SK-N-SH (cell line): ENCODE data around the gene GATC. TPM values are rescaled to one million over a fixed set of nuclear protein-coding genes. Genes with fewer than 3 reads are reported as not detected.

Experiments used
- CTCF ChIA-PET: fragments of 300-600, 350-600 bp; formaldehyde crosslinking; extraction: SDS; loops from one replicate; lab custom pipeline; 2021; lab: Yijun Ruan, JAX
- POLR2A ChIA-PET: fragments of 350-600 bp; sonication (Branson Sonifier 250); formaldehyde crosslinking; extraction: SDS; loops from one replicate; lab custom pipeline; 2020; ENCODE audit warnings: antibody characterized with exemption, inconsistent platforms; lab: Yijun Ruan, JAX
- DNase-seq: peaks from one replicate; pipeline ENCODE4 v3.0.0; 2012
- H2AFZ ChIP-seq: fragments of 200-600 bp; sonication (generic); 2 replicates; pipeline ENCODE4 v1.8.1; 2016; ENCODE audit warnings: antibody characterized with exemption, mild to moderate bottlenecking, low read depth
- H3F3A ChIP-seq: fragments of 200-600 bp; sonication (generic); replicated peaks from 2 replicates; pipeline ENCODE3; 2016; ENCODE audit warnings: antibody characterized with exemption, mild to moderate bottlenecking; ENCODE audit not compliant: insufficient read depth
- H3K27ac ChIP-seq, 2 experiments: fragments of 200-500 bp in 1 of 2; fragments of 200-600 bp in 1 of 2; sonication (Bioruptor generic) in 1 of 2; sonication (generic), shearing (Covaris generic) in 1 of 2; 2 replicates each; pipeline versions ENCODE4 v1.5.1 to v1.6.1; 2014 to 2016; ENCODE audit warnings: low read depth in 2 of 2, inconsistent platforms in 1 of 2, low read length in 1 of 2, mild to moderate bottlenecking in 1 of 2, mixed read lengths in 1 of 2
- H3K27me3 ChIP-seq: fragments of 200-600 bp; sonication (generic), shearing (Covaris generic); 2 replicates; pipeline ENCODE4 v1.6.1; 2016; ENCODE audit warnings: mixed run types; ENCODE audit not compliant: insufficient read depth
- H3K36me3 ChIP-seq, 2 experiments: fragments of 200-500 bp in 1 of 2; fragments of 200-600 bp in 1 of 2; sonication (Bioruptor generic) in 1 of 2; sonication (generic) in 1 of 2; replicated peaks in 1 of 2; 2 replicates each; pipeline versions ENCODE3 to v1.5.1; 2014 to 2016; ENCODE audit warnings: low read length in 1 of 2, mild to moderate bottlenecking in 1 of 2; ENCODE audit not compliant: insufficient read depth in 2 of 2, control insufficient read depth in 1 of 2
- H3K4me1 ChIP-seq, 2 experiments: fragments of 200-500 bp in 1 of 2; fragments of 200-600 bp in 1 of 2; sonication (Bioruptor generic) in 1 of 2; sonication (generic), shearing (Covaris generic) in 1 of 2; 2 replicates each; pipeline versions ENCODE4 v1.5.1 to v1.6.1; 2014 to 2016; ENCODE audit warnings: low read depth in 1 of 2, low read length in 1 of 2, mixed run types in 1 of 2; ENCODE audit not compliant: insufficient read depth in 2 of 2, control insufficient read depth in 1 of 2
- H3K4me2 ChIP-seq: fragments of 200-600 bp; sonication (generic), shearing (Covaris generic); 2 replicates; pipeline ENCODE4 v1.6.1; 2017; ENCODE audit warnings: mixed run types
- H3K4me3 ChIP-seq, 2 experiments: fragments of 200-500 bp in 1 of 2; fragments of 200-600 bp in 1 of 2; sonication (Bioruptor generic) in 1 of 2; sonication (generic), shearing (Covaris generic) in 1 of 2; 2 replicates each; pipeline versions ENCODE4 v1.5.1 to v1.8.1; 2014 to 2016; ENCODE audit warnings: low read depth in 2 of 2, inconsistent platforms in 1 of 2, low read length in 1 of 2, mild to moderate bottlenecking in 1 of 2, mixed read lengths in 1 of 2, moderate library complexity in 1 of 2
- H3K79me2 ChIP-seq: fragments of 200-600 bp; sonication (generic); 2 replicates; pipeline ENCODE4 v1.8.1; 2017; ENCODE audit warnings: mild to moderate bottlenecking; ENCODE audit not compliant: insufficient read depth
- H3K9ac ChIP-seq: fragments of 200-600 bp; sonication (generic); 2 replicates; pipeline ENCODE4 v1.6.1; 2017; ENCODE audit warnings: mixed run types
- H3K9me2 ChIP-seq: fragments of 200-600 bp; sonication (generic); 2 replicates; pipeline ENCODE4 v1.6.1; 2017; ENCODE audit warnings: mixed run types
- H3K9me3 ChIP-seq: fragments of 200-600 bp; sonication (generic); 2 replicates; pipeline ENCODE4 v1.6.1; 2017; ENCODE audit warnings: mixed run types, mild to moderate bottlenecking, moderate library complexity
- H4K20me1 ChIP-seq: fragments of 200-600 bp; sonication (generic); 2 replicates; pipeline ENCODE4 v1.6.1; 2017; ENCODE audit warnings: mild to moderate bottlenecking, mixed run types; ENCODE audit not compliant: insufficient read depth
- EP300 ChIP-seq, 2 experiments: IDR thresholded peaks; 2 replicates each; pipeline versions ENCODE4 v1.4.0 to v1.6.1; 2012; ENCODE audit warnings: borderline replicate concordance in 1 of 2, low read depth in 1 of 2, low read length in 1 of 2
- FOSL2 ChIP-seq: IDR thresholded peaks from 2 replicates; pipeline ENCODE4 v1.4.0; 2012; ENCODE audit warnings: low read depth, mild to moderate bottlenecking, moderate library complexity, borderline replicate concordance
- FOXJ3 ChIP-seq: sonication (generic); formaldehyde crosslinking; IDR thresholded peaks from 2 replicates; pipeline ENCODE4 v1.5.1; 2020; ENCODE audit warnings: mild to moderate bottlenecking, missing genetic modification reagents
- FOXM1 ChIP-seq: IDR thresholded peaks from 2 replicates; pipeline ENCODE4 v1.4.0; 2012; ENCODE audit warnings: low read depth, mild to moderate bottlenecking
- NRF1 ChIP-seq: IDR thresholded peaks from 2 replicates; pipeline ENCODE4 v1.6.1; 2012; ENCODE audit warnings: low read depth, mild to moderate bottlenecking, low read length
- POLR2AphosphoS5 ChIP-seq: IDR thresholded peaks from 2 replicates; pipeline ENCODE4 v1.6.1; 2012; ENCODE audit warnings: low read depth, low read length
- RAD21 ChIP-seq: IDR thresholded peaks from 2 replicates; pipeline ENCODE4 v1.6.1; 2012; ENCODE audit warnings: mild to moderate bottlenecking, low read length
- SIN3A ChIP-seq: IDR thresholded peaks from 2 replicates; pipeline ENCODE4 v1.6.1; 2012; ENCODE audit warnings: low read depth, mild to moderate bottlenecking, low read length, moderate library complexity, borderline replicate concordance
- SMC3 ChIP-seq: IDR thresholded peaks from 2 replicates; pipeline ENCODE4 v1.6.1; 2012; ENCODE audit warnings: low read depth, low read length, improper control_type of control experiment
- TEAD4 ChIP-seq: IDR thresholded peaks from 2 replicates; pipeline ENCODE4 v1.4.0; 2012; ENCODE audit warnings: mild to moderate bottlenecking, borderline replicate concordance; ENCODE audit not compliant: insufficient read depth
- WGBS: methylation state at CpG from one replicate; pipeline ENCODE4 v1.1.6; 2017; ENCODE audit warnings: low lambda C conversion rate; 5-methylcytosine and 5-hydroxymethylcytosine counted together
- polyA plus RNA-seq, 3 experiments: library from polyadenylated mRNA; depleted of rRNA; stranded (reverse); fragments of >200 nt; gene quantifications; 2 replicates each; pipeline ENCODE4 v1.2.3, GENCODE V29; 2012
- TF ChIP-seq, protein P1 (sequence below): IDR thresholded peaks from 2 replicates; pipeline ENCODE4 v1.4.0; 2012; ENCODE audit warnings: low read depth, borderline replicate concordance
- TF ChIP-seq, protein P2 (sequence below): IDR thresholded peaks from 2 replicates; pipeline ENCODE4 v1.4.0; 2012; ENCODE audit warnings: low read depth
- TF ChIP-seq, protein P3 (sequence below): IDR thresholded peaks from 2 replicates; pipeline ENCODE4 v1.4.0; 2012; ENCODE audit warnings: low read depth, borderline replicate concordance
- TF ChIP-seq, protein P4 (sequence below): IDR thresholded peaks from 2 replicates; pipeline ENCODE4; 2012
- TF ChIP-seq, protein P5 (sequence below): fragments of 150-350 bp; IDR thresholded peaks from 2 replicates; pipeline ENCODE4 v1.6.1; 2016; ENCODE audit warnings: mild to moderate bottlenecking, low read depth, low read length
- TF ChIP-seq, protein P6 (sequence below): fragments of 150-350 bp; IDR thresholded peaks from 2 replicates; pipeline ENCODE4 v1.6.1; 2017; ENCODE audit warnings: antibody characterized with exemption, low read length, low read depth, borderline replicate concordance

GATC gene
- polyA plus RNA-seq, 1 of the 3 experiments (the other 2 are of a cell fraction), result 10.6 TPM

DNA sequence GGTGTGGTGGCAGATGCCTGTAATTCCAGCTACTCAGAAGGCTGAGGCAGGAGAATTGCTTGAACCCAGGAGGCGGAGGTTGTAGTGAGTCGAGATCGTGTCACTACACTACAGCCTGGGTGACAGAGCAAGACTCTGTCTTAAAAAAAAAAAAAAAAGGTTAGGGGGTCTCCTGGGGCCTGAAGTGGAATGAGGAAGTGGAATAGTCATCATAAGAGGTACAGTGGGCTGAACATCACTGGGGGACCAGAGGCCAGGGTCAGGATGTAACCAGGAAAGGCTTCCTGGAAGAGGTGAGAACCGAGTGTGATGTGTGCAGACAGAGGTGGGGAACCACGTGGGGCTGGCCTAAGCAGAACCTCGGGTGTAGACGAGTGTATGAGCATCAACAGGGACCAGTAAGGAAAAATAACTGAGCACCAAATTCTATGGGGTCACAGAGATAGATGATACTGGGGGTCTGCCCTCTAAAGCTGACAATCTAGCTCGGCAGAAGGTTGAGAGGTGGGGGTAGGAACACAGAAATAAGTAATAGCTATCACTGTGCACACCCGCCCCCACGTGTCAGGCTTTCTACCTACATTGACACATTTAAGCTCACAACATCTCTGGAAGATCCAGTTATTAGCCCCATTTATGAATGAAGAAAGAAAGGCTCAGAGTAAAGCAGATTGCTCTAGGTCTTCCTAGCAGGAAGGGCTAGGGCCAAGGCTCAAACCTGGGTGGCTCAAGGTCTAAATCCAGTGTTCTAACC lies 13.3 kb upstream of the GATC start:
- ChIA-PET POLR2A (no interaction called here), CTCF (interaction anchor here (0.6 to 5.9 kb wide), 5 partner anchors 36 to 205 kb away, joined by 3 to 95 read pairs (median 3); no protein-coding TSS in a partner anchor)
- no peak overlapping the region for H3K4me3 ChIP-seq
- TF ChIP-seq TEAD4, result no peak
- TF ChIP-seq, protein P1, sequence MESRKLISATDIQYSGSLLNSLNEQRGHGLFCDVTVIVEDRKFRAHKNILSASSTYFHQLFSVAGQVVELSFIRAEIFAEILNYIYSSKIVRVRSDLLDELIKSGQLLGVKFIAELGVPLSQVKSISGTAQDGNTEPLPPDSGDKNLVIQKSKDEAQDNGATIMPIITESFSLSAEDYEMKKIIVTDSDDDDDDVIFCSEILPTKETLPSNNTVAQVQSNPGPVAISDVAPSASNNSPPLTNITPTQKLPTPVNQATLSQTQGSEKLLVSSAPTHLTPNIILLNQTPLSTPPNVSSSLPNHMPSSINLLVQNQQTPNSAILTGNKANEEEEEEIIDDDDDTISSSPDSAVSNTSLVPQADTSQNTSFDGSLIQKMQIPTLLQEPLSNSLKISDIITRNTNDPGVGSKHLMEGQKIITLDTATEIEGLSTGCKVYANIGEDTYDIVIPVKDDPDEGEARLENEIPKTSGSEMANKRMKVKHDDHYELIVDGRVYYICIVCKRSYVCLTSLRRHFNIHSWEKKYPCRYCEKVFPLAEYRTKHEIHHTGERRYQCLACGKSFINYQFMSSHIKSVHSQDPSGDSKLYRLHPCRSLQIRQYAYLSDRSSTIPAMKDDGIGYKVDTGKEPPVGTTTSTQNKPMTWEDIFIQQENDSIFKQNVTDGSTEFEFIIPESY, result no peak
- TF ChIP-seq RAD21, result no peak
- no peak for TF ChIP-seq FOXJ3 (CRISPR knock-in tag)
- TF ChIP-seq EP300 (IDR thresholded peaks at IDR 0.05; ENCODE audit: borderline replicate concordance in 1 of 2, low read depth in 1 of 2, low read length in 1 of 2), result no peak
- TF ChIP-seq SMC3, result no peak
- TF ChIP-seq NRF1, result no peak
- TF ChIP-seq, protein P2, sequence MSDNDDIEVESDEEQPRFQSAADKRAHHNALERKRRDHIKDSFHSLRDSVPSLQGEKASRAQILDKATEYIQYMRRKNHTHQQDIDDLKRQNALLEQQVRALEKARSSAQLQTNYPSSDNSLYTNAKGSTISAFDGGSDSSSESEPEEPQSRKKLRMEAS, result no peak
- no peak for TF ChIP-seq POLR2AphosphoS5
- no peak for DNase-seq
- 40% methylated on average over 10 of the region's 10 CpGs for WGBS
- H3K9me3 ChIP-seq, result no peaks in the 10 kb centered on the region
- no peaks in the 10 kb centered on the region for H3K9me2 ChIP-seq
- no peaks in the 10 kb centered on the region for H3K36me3 ChIP-seq
- H2AFZ ChIP-seq, result no peak overlapping the region
- H3K27ac ChIP-seq, result no peak overlapping the region
- no peak overlapping the region for H3K9ac ChIP-seq
- H3K79me2 ChIP-seq, result peaks cover under 1% of the 10 kb centered on the region; the same call in 1 of the 2 replicates
- H3K4me2 ChIP-seq, result no peak overlapping the region
- no peaks in the 10 kb centered on the region for H3F3A ChIP-seq
- H4K20me1 ChIP-seq, result no peaks in the 10 kb centered on the region
- H3K4me1 ChIP-seq, result no peaks in the 10 kb centered on the region
- H3K27me3 ChIP-seq, result no peaks in the 10 kb centered on the region

DNA sequence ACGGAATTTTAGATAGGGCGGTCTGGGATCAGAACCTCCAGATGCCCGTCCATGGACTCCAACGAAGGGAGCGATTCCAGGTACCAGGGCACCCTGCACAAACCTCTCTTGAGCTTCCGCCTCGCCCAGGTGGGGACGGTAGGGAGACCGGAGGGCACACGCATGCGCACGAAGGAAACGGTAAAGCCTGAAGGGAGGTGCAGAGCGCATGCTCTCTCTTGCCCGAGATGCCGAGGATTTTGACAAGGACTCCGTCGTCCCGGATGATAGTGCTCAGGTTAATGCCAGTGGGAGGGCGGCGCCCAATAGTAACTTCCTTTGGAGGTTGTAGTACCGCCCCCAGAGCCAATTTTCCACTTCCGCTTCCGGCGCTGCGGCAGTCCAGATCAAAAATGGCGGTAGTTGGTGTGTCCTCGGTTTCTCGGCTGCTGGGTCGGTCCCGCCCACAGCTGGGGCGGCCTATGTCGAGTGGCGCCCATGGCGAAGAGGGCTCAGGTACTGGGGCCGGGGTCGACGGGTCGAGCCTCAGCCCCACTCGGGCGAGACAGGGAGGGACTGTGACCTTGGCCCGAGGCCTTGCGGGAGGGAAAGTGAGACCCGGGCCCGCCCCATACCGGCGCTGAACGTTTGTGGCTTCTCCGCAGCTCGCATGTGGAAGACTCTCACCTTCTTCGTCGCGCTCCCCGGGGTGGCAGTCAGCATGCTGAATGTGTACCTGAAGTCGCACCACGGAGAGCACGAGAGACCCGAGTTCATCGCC lies 8.3 kb upstream of the GATC start, which contains the start of gene COX6A1:
Gene COX6A1, plus strand, starts transcription at position 379 of the 760 bp plus-strand sequence. Its CDS starts 14 bp downstream, at position 393.
- Histone ChIP-seq H3K4me2 (peak within 1 kb of the TSS; percentile 74), H3K9ac (peak within 1 kb of the TSS; percentile 70), H3K4me3 (peak within 1 kb of the TSS; percentile 70 to 93), H4K20me1 (peaks cover 10% of the 10 kb centered on the region), H3K9me2 (no peaks in the 10 kb centered on the region), H3F3A (peaks cover 23% of the 10 kb centered on the region), H3K27ac (peak within 1 kb of the TSS; percentile 58 to 83; a peak in 3 of 4 replicates), H3K36me3 (peaks cover 5 to 27% of the 10 kb centered on the region in 2 experiments), H3K79me2 (peaks cover 47% of the 10 kb centered on the region), H3K27me3 (no peaks in the 10 kb centered on the region), H2AFZ (peak within 1 kb of the TSS; percentile 88), H3K4me1 (peaks cover 0 to 11% of the 10 kb centered on the region in 2 experiments; a peak in 2 of 4 replicates), H3K9me3 (no peaks in the 10 kb centered on the region)
- 2% methylated on average over 28 of the region's 59 CpGs for WGBS
- CTCF ChIA-PET, result interaction anchor here (1.1 to 2.6 kb wide), 7 partner anchors 8 to 81 kb away, joined by 3 to 9 read pairs (median 5); partner anchors contain the start of gene SRSF9
- DNase-seq, result peak; percentile 93
- POLR2A ChIA-PET, result interaction anchor here (0.6 to 1.5 kb wide), 7 partner anchors 48 to 281 kb away, joined by 3 to 6 read pairs (median 3); partner anchors contain the start of genes DYNLL1, RNU4-1, RNU4-2 and RPLP0
- TF ChIP-seq SIN3A, result peak; percentile 65; the same call in 1 of the 2 replicates
- TF ChIP-seq, protein P3, sequence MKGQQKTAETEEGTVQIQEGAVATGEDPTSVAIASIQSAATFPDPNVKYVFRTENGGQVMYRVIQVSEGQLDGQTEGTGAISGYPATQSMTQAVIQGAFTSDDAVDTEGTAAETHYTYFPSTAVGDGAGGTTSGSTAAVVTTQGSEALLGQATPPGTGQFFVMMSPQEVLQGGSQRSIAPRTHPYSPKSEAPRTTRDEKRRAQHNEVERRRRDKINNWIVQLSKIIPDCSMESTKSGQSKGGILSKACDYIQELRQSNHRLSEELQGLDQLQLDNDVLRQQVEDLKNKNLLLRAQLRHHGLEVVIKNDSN, result no peak
- TF ChIP-seq FOXM1, result no peak
- TF ChIP-seq, protein P4, sequence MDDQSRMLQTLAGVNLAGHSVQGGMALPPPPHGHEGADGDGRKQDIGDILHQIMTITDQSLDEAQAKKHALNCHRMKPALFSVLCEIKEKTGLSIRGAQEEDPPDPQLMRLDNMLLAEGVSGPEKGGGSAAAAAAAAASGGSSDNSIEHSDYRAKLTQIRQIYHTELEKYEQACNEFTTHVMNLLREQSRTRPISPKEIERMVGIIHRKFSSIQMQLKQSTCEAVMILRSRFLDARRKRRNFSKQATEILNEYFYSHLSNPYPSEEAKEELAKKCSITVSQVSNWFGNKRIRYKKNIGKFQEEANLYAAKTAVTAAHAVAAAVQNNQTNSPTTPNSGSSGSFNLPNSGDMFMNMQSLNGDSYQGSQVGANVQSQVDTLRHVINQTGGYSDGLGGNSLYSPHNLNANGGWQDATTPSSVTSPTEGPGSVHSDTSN, result no peak
- TF ChIP-seq, protein P5, sequence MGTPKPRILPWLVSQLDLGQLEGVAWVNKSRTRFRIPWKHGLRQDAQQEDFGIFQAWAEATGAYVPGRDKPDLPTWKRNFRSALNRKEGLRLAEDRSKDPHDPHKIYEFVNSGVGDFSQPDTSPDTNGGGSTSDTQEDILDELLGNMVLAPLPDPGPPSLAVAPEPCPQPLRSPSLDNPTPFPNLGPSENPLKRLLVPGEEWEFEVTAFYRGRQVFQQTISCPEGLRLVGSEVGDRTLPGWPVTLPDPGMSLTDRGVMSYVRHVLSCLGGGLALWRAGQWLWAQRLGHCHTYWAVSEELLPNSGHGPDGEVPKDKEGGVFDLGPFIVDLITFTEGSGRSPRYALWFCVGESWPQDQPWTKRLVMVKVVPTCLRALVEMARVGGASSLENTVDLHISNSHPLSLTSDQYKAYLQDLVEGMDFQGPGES, result no peak
- TF ChIP-seq, protein P2, result peak; percentile 54; the same call in 1 of the 2 replicates
- TF ChIP-seq FOSL2, result no peak
- TF ChIP-seq, protein P6, sequence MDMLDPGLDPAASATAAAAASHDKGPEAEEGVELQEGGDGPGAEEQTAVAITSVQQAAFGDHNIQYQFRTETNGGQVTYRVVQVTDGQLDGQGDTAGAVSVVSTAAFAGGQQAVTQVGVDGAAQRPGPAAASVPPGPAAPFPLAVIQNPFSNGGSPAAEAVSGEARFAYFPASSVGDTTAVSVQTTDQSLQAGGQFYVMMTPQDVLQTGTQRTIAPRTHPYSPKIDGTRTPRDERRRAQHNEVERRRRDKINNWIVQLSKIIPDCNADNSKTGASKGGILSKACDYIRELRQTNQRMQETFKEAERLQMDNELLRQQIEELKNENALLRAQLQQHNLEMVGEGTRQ, result no peak
- TF ChIP-seq RAD21, result no peak
- no peak for TF ChIP-seq FOXJ3 (CRISPR knock-in tag)
